Stimulated activated naive CD8-positive, alpha-beta T cell treated with anti-CD3 and anti-CD28 coated beads, Interleukin-15, Interleukin-2, amounts not matched to agents 100 U/mL and 50 U/mL, for 24 hours (primary cell): ENCODE measurements around the gene IFITM2.
A peak's percentile ranks its signal among the peaks of the same experiment; 100 is the strongest.

Source experiments
- ATAC-seq: fragments of 150-1000 bp; cut with Tn5 transposase; one replicate; pipeline ENCODE4 v1.10.0; 2021
- DNase-seq: peaks from one replicate; pipeline ENCODE4 v3.0.0; 2021

Gene IFITM2

DNA sequence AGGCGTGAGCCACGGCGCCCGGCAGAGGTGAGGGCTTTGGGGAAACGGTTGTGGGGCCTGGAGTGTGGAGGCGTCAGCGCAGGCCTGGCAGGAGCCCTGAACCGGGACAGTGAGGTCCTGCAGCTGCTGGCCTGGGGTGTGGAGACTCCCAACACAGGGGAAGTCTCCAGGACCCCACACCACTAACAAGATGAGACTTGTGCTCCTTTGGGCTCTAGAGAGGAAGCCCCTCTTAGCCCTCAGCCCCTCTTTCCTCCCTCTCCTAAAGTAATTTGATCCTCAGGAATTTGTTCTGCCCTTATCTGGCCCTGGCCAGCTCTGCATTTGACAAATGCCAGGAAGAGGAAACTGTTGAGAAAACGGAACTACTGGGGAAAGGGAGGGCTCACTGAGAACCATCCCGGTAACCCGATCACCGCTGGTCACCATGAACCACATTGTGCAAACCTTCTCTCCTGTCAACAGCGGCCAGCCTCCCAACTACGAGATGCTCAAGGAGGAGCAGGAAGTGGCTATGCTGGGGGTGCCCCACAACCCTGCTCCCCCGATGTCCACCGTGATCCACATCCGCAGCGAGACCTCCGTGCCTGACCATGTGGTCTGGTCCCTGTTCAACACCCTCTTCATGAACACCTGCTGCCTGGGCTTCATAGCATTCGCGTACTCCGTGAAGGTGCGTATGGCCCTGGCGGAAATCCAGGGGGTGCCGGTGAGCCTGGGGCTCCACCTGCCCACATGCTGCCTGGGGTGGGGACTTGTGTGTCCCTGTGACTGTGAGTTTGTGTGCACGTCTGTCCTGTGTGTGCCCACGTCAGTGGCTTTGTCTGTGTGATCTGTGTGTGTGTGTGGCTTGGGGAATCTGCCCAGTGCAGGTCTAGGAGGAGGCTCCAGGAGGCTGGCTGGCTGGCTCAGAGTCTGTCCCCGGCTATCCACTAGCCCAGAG is at the start of gene IFITM2:
Gene IFITM2 (plus strand): TSS at position 51 of the 943 bp plus-strand sequence. CDS start 377 bp downstream, at position 428.
- DNase-seq, result peak; percentile 74
- peak; percentile 44 for ATAC-seq

DNA sequence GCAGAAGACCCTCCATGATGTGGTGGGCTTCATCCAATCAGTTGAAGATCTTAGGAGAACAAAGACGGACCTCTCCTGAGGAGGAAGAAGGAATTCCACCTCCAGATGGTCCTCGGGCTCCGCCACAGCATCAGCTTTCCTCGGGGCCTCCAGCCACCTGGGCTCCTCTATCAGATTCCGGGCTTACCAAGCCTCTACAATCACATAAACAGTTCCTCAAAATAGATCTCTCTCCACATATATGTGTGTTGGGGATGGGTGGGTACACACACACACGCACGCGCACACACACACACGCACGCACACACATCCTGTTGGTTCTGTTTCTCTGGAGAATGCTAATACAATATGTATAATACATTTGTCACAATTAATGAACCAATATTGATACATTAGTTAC is 48.2 kb upstream of the IFITM2 start:
- DNase-seq (no peak), ATAC-seq (no peak)

DNA sequence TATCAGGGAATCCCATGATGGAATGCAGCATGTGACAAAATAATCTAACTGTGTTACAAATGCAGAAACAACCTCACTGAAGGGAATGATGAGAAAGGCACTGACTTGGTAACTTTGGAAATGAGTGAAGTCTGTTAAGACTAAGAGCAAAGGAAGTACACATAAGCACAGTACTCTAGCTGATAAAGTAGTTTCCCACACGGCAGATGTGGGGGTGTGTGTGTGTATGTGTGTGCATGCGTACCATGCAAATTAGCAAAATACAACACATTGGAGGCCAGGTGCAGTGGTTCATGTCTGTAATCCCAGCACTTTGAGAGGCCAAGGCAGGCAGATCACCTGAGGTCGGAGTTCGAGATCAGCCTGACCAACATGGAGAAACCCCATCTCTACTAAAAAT is 46.0 kb upstream of the IFITM2 start:
- DNase-seq (no peak), ATAC-seq (no peak)

DNA sequence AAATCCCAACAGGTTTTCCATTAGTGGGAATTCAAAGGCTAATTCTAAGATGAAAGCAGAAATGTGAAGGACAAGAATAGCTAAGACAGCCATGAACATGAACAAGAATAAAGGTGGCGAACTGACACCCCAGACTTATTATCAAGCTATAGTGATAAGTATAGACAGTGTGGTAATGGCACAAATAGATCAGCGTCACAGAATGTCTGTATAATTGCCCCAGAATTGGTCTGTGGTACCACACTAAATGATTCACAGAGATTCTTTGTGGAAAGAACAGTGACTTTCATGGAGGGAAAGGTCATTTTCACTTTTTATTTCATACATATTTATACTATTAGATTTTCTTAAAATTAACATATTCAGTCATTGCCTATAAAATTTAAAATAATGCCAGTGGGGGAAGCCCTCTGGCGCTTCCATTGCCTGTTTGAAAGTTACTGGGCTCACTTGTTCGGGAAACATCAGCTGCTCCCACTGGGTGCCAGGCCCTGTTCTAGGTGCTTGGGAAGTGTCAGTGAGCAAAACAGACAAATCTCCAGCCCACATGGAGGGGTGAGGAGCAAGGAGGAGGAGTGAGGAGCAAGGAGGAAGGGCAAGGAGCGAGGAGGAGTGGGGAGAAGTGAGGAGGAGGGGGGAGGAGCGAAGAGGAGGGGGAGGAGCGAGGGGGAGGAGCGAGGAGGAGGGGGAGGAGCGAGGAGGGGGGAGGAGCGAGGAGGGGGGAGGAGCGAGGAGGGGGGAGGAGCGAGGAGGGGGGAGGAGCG is 40.8 kb upstream of the IFITM2 start:
- DNase-seq (peak; percentile 61), ATAC-seq (peak; percentile 82)

DNA sequence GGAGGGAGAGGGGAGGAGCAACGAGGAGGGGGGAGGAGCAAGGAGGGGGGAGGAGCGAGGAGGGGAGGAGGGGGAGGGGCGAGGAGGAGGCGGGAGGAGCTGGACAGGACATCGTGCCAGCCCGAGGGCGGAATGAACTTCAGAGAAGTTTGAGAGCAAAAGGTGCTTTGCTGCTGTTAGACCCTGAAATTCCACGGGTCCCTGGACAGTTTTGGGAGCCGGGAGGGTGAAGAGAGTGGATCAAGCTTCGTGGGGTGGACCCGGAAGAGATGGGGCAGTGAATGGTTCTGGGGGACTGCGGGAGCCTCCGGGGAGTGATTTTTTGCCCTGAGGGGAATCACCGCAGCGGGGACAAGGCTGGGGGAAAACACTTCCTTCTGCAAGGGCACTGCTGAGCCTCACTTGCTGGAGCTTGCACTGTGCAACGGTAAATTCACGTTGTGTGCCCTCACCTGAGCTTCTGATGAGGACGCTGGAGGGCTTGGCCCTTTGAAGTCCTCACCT is 40.1 kb upstream of the IFITM2 start:
- DNase-seq, result peak; percentile 75
- ATAC-seq, result peak; percentile 25

DNA sequence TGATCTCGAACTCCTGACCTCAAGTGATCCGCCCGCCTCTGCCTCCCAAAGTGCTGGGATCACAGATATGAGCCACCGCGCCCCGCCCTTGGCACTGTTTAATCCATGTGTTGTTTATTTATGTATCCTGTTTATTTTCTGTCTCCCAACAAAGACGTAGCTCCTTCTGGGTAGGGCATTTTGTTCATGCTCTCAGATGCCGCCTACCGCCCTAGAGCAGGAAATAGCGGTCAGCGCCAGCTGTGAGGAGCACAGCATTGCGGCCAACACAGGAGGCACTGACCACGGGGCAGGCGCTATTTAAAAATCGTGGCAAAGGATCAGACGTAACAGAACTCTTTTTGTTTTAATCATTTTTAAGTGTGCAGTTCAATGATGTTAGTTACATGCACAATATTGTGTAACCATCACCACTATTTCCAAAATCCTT is 38.9 kb upstream of the IFITM2 start:
- DNase-seq, result peak; percentile 59
- peak; percentile 7 for ATAC-seq

DNA sequence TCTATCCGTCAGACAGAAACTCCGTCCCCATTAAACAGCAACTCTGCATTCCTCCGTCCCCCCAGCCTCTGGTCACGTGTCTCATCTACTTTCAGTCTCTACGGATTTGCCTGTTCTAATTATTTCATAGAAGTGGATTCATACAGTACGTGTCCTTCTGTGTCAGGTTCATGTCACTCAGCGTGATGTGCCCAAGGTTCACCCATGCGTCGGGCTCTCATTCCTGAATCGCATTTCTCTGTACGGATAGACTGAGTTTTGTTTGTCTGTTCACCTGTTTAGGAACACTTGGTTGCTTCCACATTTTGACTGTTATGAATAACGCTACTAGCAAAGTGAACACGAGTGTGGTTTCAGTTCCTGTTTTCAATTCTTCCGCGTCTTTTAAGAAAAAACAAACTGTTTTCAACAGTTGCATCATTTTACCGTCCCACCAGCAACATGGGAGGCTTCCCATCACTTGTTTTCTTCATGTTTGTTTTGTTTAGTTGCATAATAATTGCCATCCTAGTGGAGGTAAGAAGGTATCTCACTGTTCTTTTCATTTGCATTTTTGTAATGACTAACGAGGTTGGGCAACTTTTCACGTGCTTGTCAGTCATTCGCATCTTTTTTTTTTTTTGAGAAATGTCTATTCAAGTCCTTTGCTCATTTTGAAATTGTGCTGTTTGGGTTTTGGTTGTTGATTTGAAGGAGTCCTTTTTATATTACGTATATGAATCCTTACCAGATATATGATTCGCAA is 38.3 kb upstream of the IFITM2 start:
- ATAC-seq, result peak; percentile 44
- peak; percentile 53 for DNase-seq

DNA sequence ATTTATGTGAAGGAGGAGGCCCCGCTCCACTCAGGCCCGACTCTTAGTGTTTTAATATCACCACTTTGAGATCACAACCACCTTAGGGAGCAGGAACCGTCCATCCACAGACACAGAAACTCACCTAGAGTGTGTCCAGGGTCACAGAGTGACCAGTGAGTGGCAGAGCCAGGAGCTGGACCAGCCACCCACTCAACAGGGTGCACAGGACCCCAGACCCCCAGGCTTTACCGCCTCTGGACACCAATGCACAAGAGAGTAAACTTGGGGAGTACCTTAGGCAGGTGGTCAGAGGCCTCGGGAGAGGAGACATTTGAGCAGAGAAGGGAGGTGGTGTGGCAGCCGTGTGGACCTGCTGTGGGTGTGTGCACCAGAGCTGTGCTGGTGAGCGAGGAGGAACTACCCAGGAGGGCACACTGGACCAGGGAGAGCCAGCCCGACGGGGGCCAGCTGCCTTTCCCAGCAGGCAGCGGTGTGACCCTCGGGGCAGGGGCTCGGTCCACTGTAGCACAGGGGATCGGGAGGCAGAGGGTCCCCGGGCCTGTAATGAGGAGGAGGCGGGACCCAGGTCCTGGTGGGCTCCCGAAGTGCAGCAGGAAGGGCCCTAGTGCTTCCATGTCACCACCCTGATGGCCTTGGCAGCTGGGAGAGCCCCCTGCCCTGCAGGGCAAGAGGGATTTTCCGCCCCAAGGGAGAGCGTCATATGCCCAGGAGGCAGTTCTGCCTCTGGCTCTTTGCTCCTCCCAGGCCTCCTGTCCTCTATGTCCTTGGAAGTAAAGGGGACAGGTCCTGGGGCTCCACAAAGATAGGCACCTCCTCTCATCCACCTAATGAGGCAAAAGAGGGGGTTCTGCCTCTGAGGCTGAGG is 36.9 kb upstream of the IFITM2 start:
- ATAC-seq, result no peak
- no peak for DNase-seq

DNA sequence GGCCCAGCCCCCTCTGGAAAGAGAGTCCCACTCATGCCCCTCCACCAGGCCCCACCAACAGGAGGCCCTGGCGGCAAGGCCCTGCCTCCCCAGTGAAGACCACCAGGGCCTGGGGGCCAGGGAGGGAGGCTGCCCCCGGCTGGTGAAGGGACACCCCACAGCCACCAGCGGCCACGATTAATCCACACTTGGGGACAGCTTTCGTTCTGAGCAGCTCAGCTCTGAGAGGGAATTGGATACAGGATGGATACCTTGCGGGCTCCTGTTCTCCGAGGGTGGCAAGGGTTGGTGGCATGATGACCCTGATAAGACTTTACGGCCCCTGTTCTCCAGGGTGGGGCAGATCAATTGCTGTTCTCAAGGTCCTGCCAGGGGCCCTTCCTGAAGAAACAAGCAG is 36.3 kb upstream of the IFITM2 start:
- no peak for ATAC-seq

DNA sequence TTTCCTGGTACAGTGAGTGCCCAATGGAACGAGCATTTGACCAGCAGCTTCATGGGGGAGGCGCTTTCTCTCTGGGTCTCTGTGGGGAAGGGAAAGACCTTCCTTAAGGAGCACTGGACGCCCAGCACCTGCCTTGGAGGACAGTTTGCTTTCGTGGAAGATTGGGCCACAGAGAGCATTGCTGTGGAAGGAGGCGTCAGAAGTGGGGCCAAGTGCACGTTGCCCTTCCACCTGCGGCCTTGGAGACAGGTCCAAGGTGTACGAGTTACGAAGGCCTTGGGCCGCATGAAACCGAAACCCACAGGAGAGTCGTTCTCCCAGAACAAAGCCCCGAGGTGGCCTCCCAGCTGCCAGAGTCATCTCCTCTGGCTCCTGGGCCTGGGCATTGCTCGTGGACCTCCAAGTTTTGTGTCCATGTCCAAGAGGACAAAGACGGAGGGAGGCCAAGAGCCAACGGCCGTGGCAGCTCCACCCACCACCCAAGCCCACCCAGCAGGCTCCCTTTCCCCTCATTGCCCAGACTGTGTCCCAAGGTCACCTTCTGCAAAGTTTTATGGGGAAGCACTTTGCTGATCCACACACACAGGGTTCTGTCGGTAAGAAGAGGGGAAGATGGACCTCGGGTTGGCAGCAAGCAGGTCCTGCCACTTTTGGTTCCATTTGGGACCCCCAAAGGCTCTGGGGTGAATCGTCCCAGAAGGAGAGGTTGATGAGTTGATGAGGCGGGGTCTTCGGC is 35.3 kb upstream of the IFITM2 start:
- no peak for ATAC-seq
- peak; percentile 0 for DNase-seq

More for the DNA sequence above, 36.3 kb upstream of the IFITM2 start:
- DNase-seq, result no peak

DNA sequence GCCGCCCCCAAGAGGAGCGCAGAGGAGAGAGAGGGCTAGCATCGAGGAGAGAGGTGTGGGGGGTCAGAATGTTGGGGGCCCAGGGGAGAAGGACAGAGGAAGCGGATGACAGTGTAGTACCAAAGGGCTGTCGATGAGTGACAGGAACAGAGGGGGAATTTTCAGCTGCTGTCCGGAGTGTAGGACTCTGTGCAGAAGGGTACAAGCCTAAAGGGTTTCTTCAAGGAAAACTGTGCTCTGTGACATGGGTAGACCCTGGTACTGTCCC is 34.8 kb upstream of the IFITM2 start:
- DNase-seq (peak; percentile 2), ATAC-seq (no peak)

DNA sequence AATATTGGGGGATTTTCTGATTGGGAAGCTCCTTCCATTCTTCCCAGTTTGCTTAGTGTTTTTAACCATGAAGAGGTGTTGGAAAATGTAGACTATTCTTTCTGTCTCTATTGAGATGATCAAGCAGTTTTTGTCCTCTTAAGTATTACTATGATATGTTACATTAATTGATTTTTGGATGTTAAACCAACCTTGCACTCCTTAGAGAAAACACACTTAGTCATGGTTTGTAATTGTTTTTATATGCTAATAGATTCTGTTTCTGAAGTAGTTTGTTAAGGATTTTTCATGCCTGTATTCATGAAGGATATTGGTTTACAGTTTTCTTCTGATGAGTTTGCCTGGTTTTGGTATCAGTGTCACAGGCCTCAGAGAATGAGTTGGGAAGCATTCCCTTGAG is 31.4 kb upstream of the IFITM2 start:
- no peak for ATAC-seq

DNA sequence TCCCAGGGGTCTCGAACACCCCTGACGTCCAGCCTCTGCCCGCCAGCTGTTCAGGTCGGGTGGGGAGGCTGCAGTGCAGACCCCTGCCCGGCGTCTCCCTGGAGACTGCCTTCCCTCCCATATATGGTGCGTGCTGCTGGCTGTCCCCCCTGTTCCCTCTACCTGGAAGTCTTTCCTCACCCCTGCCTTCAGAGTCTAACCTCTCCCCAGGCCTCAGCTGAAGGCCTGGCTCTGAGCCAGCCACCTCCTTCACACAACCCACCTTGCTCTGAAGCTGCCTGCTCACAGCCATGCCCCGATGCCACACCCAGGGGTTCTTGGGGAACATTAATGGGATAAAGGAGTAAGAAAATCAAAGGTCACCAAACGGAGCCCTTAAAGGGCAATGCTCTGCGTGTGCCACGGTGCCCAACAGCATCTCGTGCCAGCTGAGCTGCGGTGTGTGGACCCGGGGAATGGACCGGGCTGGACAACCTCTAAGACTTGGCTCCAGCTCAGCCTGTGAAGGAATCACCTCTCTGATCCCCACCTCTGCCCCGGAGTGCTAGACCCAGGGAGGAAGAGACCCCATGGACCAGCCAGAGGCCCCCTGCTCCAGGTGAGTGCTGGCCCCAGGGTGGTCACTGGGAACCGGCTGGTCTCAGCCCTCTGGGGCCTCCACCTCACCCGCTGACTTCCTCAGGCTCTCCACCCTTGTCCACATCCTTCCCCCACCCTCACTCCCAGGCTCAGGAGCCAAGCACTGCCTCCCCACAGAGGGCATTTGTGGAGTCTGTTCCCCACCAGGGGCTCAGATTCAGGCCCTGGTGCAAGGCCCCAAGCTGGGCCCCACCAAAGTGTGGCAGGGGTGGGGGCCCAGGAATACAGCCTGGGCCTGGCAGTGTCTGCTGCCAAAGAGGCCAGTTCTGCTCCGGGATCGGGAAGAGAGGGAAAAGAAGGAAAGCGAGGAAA is 29.3 kb upstream of the IFITM2 start, which contains the start of gene NLRP6:
Gene NLRP6 (plus strand): TSS at position 407 of the 951 bp plus-strand sequence. CDS start 163 bp downstream, at position 570.
- DNase-seq, result peak; percentile 6
- ATAC-seq, result no peak

More for the DNA sequence above, 31.4 kb upstream of the IFITM2 start:
- DNase-seq, result no peak

DNA sequence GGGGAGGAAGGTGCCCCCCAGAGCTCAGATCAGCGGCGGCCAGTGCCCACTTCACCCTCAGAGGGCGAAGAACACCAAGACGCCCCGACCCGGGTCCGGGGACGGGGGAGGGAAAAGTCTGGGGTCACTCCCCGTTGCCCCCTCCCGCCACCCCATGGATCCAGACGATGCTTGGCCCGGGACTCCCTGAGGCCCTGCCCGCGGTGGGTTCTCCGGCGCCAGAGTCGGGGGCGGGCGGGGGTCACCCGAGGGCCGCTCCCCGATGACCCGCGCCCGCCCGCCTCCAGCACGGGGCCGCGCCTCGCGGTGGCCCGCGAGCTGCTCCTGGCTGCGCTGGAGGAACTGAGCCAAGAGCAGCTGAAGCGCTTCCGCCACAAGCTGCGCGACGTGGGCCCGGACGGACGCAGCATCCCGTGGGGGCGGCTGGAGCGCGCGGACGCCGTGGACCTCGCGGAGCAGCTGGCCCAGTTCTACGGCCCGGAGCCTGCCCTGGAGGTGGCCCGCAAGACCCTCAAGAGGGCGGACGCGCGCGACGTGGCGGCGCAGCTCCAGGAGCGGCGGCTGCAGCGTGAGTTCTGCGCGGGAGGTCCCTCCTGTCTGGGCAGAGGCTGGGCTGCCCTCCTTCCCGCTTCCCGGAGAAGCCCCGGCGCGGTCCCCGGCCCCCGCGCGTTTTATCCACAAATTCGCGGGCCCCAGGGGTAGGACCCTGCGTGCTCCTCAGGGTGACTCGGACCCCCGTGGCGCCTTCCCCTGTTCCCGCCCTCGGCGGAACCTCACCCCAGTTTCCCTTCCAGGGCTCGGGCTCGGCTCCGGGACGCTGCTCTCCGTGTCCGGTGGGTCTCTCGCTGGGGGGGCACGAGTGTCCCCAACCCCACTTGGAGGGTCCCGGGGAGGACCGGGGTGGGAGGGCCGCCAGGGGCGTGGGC is 28.3 kb upstream of the IFITM2 start:
- DNase-seq, result peak; percentile 9
- ATAC-seq, result no peak

DNA sequence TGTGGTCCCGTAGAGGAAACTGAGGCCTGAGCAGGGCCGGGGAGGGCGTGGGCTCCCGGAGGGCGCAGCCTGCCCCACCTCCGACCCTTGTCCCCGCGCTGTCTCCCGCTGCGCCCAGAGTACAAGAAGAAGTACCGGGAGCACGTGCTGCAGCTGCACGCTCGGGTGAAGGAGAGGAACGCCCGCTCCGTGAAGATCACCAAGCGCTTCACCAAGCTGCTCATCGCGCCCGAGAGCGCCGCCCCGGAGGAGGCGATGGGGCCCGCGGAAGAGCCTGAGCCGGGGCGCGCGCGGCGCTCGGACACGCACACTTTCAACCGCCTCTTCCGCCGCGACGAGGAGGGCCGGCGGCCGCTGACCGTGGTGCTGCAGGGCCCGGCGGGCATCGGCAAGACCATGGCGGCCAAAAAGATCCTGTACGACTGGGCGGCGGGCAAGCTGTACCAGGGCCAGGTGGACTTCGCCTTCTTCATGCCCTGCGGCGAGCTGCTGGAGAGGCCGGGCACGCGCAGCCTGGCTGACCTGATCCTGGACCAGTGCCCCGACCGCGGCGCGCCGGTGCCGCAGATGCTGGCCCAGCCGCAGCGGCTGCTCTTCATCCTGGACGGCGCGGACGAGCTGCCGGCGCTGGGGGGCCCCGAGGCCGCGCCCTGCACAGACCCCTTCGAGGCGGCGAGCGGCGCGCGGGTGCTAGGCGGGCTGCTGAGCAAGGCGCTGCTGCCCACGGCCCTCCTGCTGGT is 27.5 kb upstream of the IFITM2 start:
- DNase-seq, result peak; percentile 46
- ATAC-seq, result peak; percentile 16

DNA sequence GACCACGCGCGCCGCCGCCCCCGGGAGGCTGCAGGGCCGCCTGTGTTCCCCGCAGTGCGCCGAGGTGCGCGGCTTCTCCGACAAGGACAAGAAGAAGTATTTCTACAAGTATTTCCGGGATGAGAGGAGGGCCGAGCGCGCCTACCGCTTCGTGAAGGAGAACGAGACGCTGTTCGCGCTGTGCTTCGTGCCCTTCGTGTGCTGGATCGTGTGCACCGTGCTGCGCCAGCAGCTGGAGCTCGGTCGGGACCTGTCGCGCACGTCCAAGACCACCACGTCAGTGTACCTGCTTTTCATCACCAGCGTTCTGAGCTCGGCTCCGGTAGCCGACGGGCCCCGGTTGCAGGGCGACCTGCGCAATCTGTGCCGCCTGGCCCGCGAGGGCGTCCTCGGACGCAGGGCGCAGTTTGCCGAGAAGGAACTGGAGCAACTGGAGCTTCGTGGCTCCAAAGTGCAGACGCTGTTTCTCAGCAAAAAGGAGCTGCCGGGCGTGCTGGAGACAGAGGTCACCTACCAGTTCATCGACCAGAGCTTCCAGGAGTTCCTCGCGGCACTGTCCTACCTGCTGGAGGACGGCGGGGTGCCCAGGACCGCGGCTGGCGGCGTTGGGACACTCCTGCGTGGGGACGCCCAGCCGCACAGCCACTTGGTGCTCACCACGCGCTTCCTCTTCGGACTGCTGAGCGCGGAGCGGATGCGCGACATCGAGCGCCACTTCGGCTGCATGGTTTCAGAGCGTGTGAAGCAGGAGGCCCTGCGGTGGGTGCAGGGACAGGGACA is 26.7 kb upstream of the IFITM2 start:
- peak; percentile 25 for DNase-seq

More for the DNA sequence above, 26.7 kb upstream of the IFITM2 start:
- ATAC-seq, result no peak
